HG03135 (cell line): ENCODE results near the gene FAM53B.

Experiments used
- ATAC-seq: cut with Tn5 transposase; IDR thresholded peaks from one replicate; pipeline ENCODE4 v1.9.1; 2021; ENCODE audit warnings: mild to moderate bottlenecking, moderate library complexity; ENCODE audit not compliant: unreplicated experiment

The FAM53B gene

GRCh38 chr10:124728830-124729661 lies 15.1 kb downstream of the FAM53B start:
- no peak for ATAC-seq

GRCh38 chr10:124728071-124728829 lies 15.9 kb downstream of the FAM53B start:
- no peak for ATAC-seq

GRCh38 chr10:124727361-124727960 lies 16.7 kb downstream of the FAM53B start:
- ATAC-seq: no peak

- no peak for ATAC-seq
Measured at GRCh38 chr10:124725791-124726190, 18.4 kb downstream of the FAM53B start.

- ATAC-seq: no peak
Measured at GRCh38 chr10:124725171-124725631, 19.0 kb downstream of the FAM53B start.

GRCh38 chr10:124724279-124725027 lies 19.7 kb downstream of the FAM53B start:
- no peak for ATAC-seq

- no peak for ATAC-seq
Measured at GRCh38 chr10:124723826-124724225, 20.4 kb downstream of the FAM53B start.

GRCh38 chr10:124722798-124723783 lies 21.1 kb downstream of the FAM53B start:
- ATAC-seq: peak; percentile 68

- no peak for ATAC-seq
Measured at GRCh38 chr10:124721330-124722045, 22.7 kb downstream of the FAM53B start.

GRCh38 chr10:124719213-124719851 lies 24.8 kb downstream of the FAM53B start:
- ATAC-seq: peak; percentile 46

GRCh38 chr10:124717911-124718741 lies 26.1 kb downstream of the FAM53B start:
- ATAC-seq: peak; percentile 49

GRCh38 chr10:124717041-124717757 lies 27.0 kb downstream of the FAM53B start:
- ATAC-seq: no peak

- ATAC-seq: no peak
Measured at GRCh38 chr10:124716369-124716768, 27.8 kb downstream of the FAM53B start.

- ATAC-seq: no peak
Measured at GRCh38 chr10:124715439-124715838, 28.7 kb downstream of the FAM53B start.

GRCh38 chr10:124713679-124714255 lies 30.4 kb downstream of the FAM53B start:
- no peak for ATAC-seq

GRCh38 chr10:124712704-124713407 lies 31.3 kb downstream of the FAM53B start:
- no peak for ATAC-seq
